Ovary (tissue), 9 donors: ENCODE results near the gene BNIP3. TPM values are rescaled to one million over a fixed set of nuclear protein-coding genes. Genes with fewer than 3 reads are reported as not detected.

Source experiments
- DNase-seq, 5 donors: peaks; one replicate each; pipeline ENCODE4 v3.0.0-alpha.2; 2019 to 2020
- H3K27ac ChIP-seq, 2 donors: fragments of 200-600 bp; one replicate each; pipeline versions ENCODE4 v1.5.1 to v1.8.0; 2019 to 2022
- H3K27me3 ChIP-seq: fragments of 200-600 bp; one replicate; pipeline ENCODE4 v1.8.0; 2022
- H3K36me3 ChIP-seq: fragments of 200-600 bp; sonication (generic); one replicate; pipeline ENCODE4 v1.5.1; 2019
- H3K4me1 ChIP-seq: one replicate; pipeline ENCODE4 v1.8.1; 2013; ENCODE audit warnings: mild to moderate bottlenecking, moderate library complexity; ENCODE audit not compliant: insufficient read depth
- H3K4me3 ChIP-seq: fragments of 200-600 bp; sonication (generic); one replicate; pipeline ENCODE4 v1.5.1; 2017
- H3K9me3 ChIP-seq, 2 donors: fragments of 200-600 bp in 1 of 2; sonication (generic) in 1 of 2; one replicate each; pipeline versions ENCODE4 v1.5.1 to v1.8.1; 2013 to 2019; ENCODE audit warnings: mild to moderate bottlenecking in 1 of 2, moderate library complexity in 1 of 2
- EP300 ChIP-seq: sonication (generic); formaldehyde crosslinking; IDR thresholded peaks from one replicate; pipeline ENCODE4 v1.6.1; 2017; ENCODE audit warnings: antibody characterized with exemption
- POLR2A ChIP-seq: fragments of 450-650 bp; IDR thresholded peaks from one replicate; pipeline ENCODE4 v1.6.1; 2017; ENCODE audit warnings: antibody characterized with exemption, mild to moderate bottlenecking, moderate library complexity
- WGBS, 3 donors: extraction: QIAGEN DNeasy Blood & Tissue Kit in 1 of 3; methylation state at CpG; one replicate each; pipeline versions ENCODE4 v1.1.5 to v1.1.7; 2013 to 2017; 5-methylcytosine and 5-hydroxymethylcytosine counted together
- intact Hi-C, 4 donors: fragments of 100-400 bp; cut with DNase I; formaldehyde crosslinking; loops; one replicate each; pipeline versions ENCODE4 v1.11.0 to v1.15.1; 2022 to 2023
- polyA plus RNA-seq, 2 donors: library from polyadenylated mRNA; stranded (reverse); fragments of 200-250 nt in 1 of 2; fragments of 350-450 nt in 1 of 2; fragmentation: Illumina TruSeq in 1 of 2; extraction: RNeasy Lipid Tissue Mini Kit (QIAGEN cat#74804) in 1 of 2; gene quantifications; one replicate each; pipeline ENCODE4 v1.2.3, GENCODE V29; 2013 to 2014
- total RNA-seq, 7 donors: library from RNA; depleted of rRNA in 2 of 7; stranded (reverse); fragments of >200 nt in 2 of 7; fragmentation: NEBNext Ultra II Directional in 3 of 7; extraction: Animal tissue kit (Norgen Biotek cat#: 25700) in 3 of 7; gene quantifications; one replicate each; pipeline versions ENCODE4 v1.1.0 to v1.2.4, GENCODE V29; 2016 to 2023
- TF ChIP-seq, protein P1 (sequence below), 3 donors: fragments of 450-650 bp in 2 of 3; fragments of 200-600 bp in 1 of 3; IDR thresholded peaks; one replicate each; pipeline versions ENCODE4 v1.5.1 to v1.8.0; 2016 to 2022; ENCODE audit warnings: antibody characterized with exemption in 3 of 3, mild to moderate bottlenecking in 1 of 3
- donor health status: DM: no; HTN: no; CAD: no; lungs with moderate emphysema.
- donor health status: DM: no; HTN: no; CAD: no.
- donor health status: Bipolar disorder and iron deficiency.
- donor health status: DM: yes; HTN: yes; CAD: no.
- donor health status: DM: no; HTN: no; CAD: no.
- donor health status: DM: yes; HTN: yes; CAD: no.

The BNIP3 gene
- total and polyA plus RNA-seq, 9 donors: 39.8 to 166 (median 61.9) TPM

DNA sequence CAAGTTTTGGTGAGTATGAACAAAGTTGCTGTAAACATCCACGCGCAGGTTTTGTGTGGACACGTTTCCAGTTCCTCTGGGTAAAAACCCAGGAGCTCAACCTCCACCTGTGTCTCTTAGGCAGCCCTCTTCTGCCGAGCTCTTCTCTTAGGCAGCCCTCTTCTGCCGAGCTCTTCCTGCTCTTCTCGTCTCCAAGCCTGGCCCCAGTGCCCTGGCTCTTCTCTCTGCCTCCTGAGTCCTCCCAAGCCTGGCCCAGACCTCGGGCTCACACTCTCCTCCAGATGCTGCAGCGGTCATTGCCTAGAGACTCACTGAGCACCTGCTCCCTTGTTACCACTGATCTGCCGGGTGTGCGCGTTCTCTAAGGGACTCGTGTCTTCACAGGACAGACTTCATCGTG is 38.7 kb upstream of the BNIP3 start:
- Histone ChIP-seq H3K27ac (no peak overlapping the region), H3K4me3 (no peak overlapping the region), H3K27me3 (no peaks in the 10 kb centered on the region), H3K36me3 (no peaks in the 10 kb centered on the region), H3K9me3 (no peaks in the 10 kb centered on the region), H3K4me1 (peaks cover 2% of the 10 kb centered on the region)
- 77 to 82% (median 80%) methylated on average over 13 of the region's 13 CpGs for WGBS, 3 donors
- TF ChIP-seq, protein P1, sequence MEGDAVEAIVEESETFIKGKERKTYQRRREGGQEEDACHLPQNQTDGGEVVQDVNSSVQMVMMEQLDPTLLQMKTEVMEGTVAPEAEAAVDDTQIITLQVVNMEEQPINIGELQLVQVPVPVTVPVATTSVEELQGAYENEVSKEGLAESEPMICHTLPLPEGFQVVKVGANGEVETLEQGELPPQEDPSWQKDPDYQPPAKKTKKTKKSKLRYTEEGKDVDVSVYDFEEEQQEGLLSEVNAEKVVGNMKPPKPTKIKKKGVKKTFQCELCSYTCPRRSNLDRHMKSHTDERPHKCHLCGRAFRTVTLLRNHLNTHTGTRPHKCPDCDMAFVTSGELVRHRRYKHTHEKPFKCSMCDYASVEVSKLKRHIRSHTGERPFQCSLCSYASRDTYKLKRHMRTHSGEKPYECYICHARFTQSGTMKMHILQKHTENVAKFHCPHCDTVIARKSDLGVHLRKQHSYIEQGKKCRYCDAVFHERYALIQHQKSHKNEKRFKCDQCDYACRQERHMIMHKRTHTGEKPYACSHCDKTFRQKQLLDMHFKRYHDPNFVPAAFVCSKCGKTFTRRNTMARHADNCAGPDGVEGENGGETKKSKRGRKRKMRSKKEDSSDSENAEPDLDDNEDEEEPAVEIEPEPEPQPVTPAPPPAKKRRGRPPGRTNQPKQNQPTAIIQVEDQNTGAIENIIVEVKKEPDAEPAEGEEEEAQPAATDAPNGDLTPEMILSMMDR (IDR thresholded peaks at IDR 0.05): no peak
- TF ChIP-seq POLR2A (no peak), EP300 (no peak)
- DNase-seq: no peak
- intact Hi-C loops: loop anchor here in 3 of 4 donors (2.0 to 5.0 kb wide), 3 partner anchors 133 to 138 kb away; no protein-coding TSS in a partner anchor

DNA sequence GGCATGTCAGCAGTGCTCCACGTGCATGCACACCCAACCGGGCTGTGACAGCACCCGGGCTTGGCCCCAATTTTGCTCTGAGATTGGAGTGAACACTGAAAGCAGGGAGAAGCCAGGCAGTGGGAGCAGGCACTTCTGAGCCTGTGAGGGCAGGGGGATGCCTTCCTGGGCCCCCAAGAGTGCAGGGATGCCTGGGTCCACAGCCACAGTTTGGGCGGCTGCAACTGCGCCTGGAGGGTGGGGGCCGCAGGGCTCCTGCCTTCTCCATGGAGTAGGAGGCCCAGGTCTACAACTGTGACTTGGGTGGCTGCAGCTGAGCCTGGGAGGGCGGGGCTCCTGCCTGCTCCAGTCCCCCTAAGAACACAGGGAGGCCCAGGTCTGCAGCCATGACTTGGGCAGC is 37.6 kb upstream of the BNIP3 start:
- intact Hi-C loops: loop anchor here in 1 of 4 donors (5.0 kb wide), 1 partner anchor 1227 kb away; no protein-coding TSS in a partner anchor

GRCh38 chr10:132018446-132018845 is 36.7 kb upstream of the BNIP3 start:
- H3K9me3 ChIP-seq: no peaks in the 10 kb centered on the region
- H3K27ac ChIP-seq: no peak overlapping the region
- H3K4me3 ChIP-seq: no peak overlapping the region
- 55 to 95% (median 79%) methylated on average over 5 of the region's 5 CpGs for WGBS, 3 donors
- no peaks in the 10 kb centered on the region for H3K27me3 ChIP-seq
- H3K4me1 ChIP-seq: peaks cover 2% of the 10 kb centered on the region
- intact Hi-C loops: loop anchor here in 1 of 4 donors (5.0 kb wide), 1 partner anchor 1226 kb away; no protein-coding TSS in a partner anchor
- DNase-seq: no peak
- no peaks in the 10 kb centered on the region for H3K36me3 ChIP-seq
- TF ChIP-seq, protein P1 (IDR thresholded peaks at IDR 0.05): no peak
- no peak for TF ChIP-seq EP300
- no peak for TF ChIP-seq POLR2A

More for the DNA sequence above, 37.6 kb upstream of the BNIP3 start:
- no peak for DNase-seq
- TF ChIP-seq POLR2A (no peak), EP300 (no peak)
- TF ChIP-seq, protein P1 (IDR thresholded peaks at IDR 0.05): no peak
- no peaks in the 10 kb centered on the region for H3K27me3 ChIP-seq
- H3K4me3 ChIP-seq: no peak overlapping the region
- 93 to 100% (median 97%) methylated on average over 6 to 7 of the region's 7 CpGs for WGBS, 3 donors
- no peak overlapping the region for H3K27ac ChIP-seq
- no peaks in the 10 kb centered on the region for H3K36me3 ChIP-seq
- H3K4me1 ChIP-seq: peaks cover 2% of the 10 kb centered on the region
- H3K9me3 ChIP-seq: no peaks in the 10 kb centered on the region

DNA sequence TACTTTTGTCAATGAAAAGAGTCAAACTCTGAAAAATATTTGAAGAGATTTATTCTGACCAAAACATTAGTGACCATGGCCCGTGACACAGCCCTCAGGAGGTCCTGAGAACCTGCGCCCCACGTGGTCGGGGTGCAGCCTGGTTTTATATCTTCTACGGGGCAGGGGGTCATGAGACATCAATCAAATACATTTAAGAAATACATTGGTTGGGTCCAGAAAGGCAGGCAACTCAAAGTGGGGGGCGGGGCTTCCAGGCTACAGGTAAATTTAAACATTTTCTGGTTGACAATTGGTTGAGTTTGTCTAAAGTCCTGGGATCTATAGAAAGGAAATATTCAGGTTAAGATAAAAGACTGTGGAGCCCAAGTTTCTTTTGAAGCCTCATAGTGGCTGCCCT is 34.8 kb upstream of the BNIP3 start:
- WGBS, 3 donors: 70 to 82% (median 75%) methylated on average over 6 of the region's 6 CpGs
- intact Hi-C loops: loop anchor here in 1 of 4 donors (5.0 kb wide), 1 partner anchor 1224 kb away; no protein-coding TSS in a partner anchor
- no peak for DNase-seq
- Histone ChIP-seq H3K27ac (no peak overlapping the region), H3K4me3 (no peak overlapping the region), H3K9me3 (no peaks in the 10 kb centered on the region), H3K27me3 (no peaks in the 10 kb centered on the region), H3K4me1 (no peaks in the 10 kb centered on the region), H3K36me3 (no peaks in the 10 kb centered on the region)
- no peak for TF ChIP-seq POLR2A
- TF ChIP-seq, protein P1 (IDR thresholded peaks at IDR 0.05): no peak
- TF ChIP-seq EP300: no peak
